COR-L47 (cell line): ENCODE results near the gene KPTN.

Source experiments
- DNase-seq: peaks from one replicate; lab custom pipeline; 2025; lab: John Stamatoyannopoulos, UW

Gene KPTN

DNA sequence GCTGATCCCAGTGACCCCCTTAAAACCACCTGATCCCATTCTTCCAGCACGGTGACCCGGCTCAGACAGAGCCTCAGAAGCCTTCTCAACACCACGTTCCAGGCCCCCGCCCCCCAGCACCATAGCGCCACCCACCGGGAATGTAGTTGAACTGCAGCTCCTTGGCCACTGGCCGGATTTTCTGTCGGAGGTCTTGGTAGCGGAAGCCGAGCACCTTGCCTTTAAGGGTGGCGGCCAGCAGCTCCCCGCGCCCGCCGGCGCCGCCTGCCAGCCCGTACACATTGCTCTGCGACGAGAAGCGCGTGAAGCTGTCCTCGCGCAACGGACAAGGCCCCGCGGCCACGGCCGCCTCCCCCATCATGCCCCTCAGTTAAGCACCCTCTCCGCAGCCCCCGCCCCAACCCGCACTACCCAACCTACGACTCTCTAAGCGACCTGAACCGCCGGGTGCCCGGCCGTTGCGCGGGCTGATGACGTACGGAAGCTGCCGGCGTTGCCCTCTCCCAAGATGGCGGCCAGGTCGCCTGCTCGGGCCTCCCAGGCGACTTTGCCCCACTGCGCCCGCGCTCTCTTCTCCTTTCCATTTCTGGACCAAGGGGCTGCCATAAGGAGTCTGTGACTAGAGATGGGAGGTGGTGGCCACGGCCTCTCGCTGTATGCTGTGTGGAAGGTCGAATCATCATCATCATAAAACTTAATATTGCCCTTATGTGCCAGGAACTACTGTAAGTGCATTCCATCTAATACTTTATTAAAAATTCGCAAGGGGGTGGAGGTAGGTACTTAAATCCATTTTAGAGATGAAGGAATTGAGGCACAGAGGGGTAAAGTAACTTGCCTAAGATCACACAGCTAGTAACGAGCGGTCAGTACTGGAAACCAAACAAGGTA lies at the start of gene KPTN:
KPTN (minus strand) TSS at position 420 of the 891 bp plus-strand sequence; CDS start at position 361, 59 bp downstream.
- peak; percentile 88 for DNase-seq

DNA sequence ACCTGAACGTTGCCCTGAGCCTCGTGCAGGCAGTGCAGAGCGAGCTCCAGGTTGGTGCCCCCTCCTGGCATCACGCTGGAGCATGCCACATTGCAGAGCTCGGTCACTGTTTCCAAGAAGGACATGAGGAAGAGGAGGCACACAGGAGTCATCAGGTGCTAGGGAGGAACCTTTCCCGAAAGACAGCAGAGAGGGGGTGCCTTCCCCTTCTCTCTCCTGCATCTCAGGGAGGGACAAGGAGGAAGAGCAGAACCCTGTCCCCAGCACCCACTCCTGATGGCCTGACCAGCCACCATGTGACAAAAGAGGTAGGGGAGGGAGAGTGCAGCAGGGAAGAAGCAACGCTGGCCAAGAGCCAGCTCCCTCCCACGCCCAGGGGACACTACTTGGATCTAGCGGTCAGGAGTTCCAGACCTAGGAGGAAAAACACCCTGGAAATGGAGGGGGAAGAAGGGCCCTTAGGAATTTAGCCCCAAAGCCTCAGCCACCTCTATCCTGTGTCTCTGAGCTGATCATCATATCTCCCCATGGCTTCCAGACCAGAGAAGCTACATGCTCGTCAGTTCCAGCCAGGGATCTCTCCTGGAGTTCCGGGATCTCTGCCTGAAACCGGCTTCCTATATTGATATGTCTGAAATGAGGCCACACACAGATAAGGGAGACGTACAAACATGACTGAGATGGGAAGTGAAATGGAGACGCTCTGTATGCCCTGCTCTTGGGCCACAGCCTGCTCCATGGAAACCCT lies 47.8 kb upstream of the KPTN start:
- no peak for DNase-seq

DNA sequence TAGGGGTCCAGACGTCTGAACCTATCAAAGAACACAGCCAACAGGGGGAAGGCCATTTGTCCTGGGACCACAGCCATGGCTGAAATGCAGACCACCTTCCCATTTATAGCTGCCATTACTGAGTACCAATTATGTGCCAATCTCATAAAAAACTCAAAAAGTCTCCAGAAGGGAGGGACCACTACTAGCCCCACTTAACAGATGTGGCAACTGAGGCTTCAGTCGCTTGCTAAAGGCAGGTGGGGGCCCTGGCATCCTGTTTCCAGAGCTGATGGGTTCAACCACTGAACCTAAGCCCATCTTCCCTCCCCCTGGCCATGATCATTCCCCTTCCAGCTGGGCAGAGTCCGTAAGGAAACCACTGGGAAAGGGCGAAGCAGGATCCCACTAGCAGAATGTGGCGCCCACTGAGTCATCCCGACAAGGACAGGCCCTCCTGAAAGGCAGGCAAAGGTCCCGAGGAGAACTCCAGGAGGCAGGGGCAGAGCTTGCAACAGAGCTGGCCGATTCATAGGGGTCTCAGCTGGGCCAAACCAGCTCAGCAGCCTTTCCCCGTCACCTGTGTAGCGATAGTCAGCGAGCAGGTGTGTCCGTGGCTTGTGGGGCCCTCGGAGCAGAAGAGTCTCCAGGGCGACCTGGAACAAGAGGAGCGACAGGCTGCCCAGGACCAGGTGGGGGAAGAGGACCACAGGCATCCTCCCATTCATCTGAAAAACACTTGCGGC lies 45.2 kb upstream of the KPTN start:
- no peak for DNase-seq

DNA sequence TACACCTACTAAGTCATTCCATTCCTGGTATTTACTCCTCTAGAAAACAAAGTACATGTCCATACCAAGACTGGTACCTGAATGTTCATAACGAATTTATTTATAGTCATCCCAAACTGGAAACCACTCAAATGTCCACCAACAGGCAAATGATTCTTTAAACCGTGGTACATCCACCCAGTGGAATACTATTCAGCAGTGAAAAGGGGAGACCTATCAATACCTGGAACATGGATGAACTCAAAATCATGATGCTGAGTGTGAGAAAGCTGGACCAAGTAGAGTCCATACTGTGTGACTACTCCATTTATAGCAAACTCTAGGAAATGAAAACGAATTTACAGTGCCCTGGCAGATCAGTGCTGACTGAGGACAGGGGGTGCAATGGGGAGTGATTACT lies 42.8 kb upstream of the KPTN start:
- DNase-seq: no peak

- peak; percentile 16 for DNase-seq
Observed at GRCh38 chr19:47523473-47523872, 39.5 kb upstream of the KPTN start.

DNA sequence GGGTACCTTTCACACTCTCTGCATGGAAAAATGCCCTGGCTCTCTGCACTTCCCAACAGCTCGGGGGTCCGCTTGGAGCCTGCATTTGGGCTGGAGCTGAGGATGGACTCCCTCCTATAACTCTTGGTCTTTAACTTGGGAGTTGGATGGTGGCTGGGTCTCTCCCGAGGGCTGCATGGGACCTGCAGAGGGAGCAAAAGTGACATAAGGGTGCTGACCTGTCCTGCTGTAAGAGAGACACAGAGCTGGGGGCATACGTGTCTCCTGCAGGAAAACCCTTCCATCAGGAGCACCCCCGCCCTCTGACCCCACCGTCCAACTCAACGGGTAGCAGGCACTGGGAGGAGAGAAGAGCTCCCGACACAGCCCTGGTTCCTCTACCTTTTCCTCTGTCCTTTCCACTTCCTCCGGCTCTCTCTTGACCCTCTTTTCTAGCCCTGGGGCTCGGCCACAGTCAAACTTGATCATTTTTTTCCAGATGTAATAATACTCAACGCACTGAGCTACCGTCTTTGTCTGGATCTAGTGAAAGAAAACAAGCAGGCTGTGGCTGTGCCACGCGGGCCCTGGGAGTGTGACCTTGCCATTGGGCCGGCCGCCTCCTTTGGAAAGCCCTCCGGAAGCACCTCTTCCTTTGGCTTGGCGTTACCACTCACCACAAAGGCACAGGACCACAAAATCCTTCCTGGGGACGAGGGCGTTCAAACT lies 37.6 kb upstream of the KPTN start:
- DNase-seq: no peak

GRCh38 chr19:47520839-47521238 lies 36.8 kb upstream of the KPTN start:
- DNase-seq: no peak

DNA sequence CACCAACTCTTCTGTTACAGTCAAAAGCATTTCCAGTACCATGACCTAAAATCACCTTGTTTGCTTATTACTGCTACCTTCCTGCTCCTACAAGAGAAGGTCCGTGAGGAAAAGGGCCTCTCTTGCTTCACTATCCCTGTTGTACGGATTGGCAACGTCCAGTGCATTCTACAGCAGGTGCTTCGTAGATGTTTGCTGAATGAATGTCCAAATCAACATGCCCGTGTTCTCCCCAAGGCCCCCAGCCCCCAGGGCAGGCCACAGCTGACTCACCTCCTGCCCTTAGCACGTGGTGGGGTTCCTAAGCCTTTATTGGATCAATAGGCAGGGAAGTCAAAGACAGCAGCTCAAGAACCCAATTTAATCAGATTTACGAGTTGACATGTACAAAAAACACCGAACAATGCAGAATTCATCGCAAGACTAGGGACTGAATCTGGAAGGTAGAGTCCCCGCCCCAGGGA lies 36.4 kb upstream of the KPTN start:
- DNase-seq: no peak

- no peak for DNase-seq
Observed at GRCh38 chr19:47518854-47519253, 34.8 kb upstream of the KPTN start.

DNA sequence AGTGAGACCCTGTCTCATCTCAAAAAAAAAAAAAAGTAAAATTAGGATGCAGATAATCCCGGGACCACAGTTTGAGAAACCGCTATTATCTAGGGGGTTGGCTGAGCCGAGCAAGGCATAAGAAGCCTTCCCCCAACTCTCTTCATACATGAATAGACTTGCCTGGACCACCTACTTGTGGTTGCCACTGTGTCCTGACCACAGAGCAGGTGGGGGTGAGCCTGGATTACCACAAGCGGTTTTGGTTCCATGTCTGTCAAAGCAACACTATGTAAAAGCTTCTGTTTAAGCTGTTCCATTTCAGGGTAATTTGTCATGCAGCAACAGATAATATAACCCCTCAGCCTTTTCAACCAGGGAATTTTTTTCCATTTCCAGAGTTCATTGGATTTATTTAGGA lies 34.1 kb upstream of the KPTN start:
- no peak for DNase-seq

DNA sequence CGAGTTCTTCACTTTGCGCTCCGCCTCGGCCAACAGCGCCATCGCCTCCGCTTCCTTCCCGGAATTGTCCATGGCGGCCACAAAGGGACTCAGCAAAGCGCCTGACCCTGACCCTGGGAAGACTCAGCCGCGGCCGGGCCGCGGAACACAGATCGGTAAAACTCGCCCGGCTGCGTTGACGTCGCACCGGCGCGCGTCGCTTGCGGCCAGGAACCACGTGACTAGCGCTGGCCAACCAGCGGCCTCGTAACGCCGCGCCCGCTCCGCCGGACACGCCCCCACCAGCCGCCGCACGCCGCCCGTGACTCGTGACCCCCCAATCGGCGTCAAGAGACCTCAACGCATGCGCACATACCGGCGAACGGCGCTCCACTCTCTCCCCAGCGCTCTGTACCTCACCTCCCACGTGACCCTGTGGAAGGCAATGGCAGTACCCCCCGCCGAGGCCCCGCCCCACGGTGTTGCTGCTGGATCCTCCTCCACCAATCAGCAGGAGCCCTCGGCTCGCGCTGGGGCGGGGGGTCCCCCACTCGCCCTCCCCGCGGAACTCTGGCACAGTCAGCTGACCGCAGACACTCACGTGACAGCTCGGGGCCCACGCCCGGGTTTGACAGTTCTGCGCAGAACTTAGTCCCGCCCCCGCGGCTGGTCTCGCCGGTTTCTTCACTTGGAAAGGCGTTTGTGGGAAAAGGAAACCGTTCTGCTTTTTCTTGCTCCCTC lies 31.0 kb upstream of the KPTN start, which contains the start of gene NAPA:
NAPA (minus strand) TSS at position 195 of the 720 bp plus-strand sequence; CDS start at position 72, 123 bp downstream.
- peak; percentile 100 for DNase-seq

GRCh38 chr19:47514151-47514868 lies 30.3 kb upstream of the KPTN start:
- no peak for DNase-seq

DNA sequence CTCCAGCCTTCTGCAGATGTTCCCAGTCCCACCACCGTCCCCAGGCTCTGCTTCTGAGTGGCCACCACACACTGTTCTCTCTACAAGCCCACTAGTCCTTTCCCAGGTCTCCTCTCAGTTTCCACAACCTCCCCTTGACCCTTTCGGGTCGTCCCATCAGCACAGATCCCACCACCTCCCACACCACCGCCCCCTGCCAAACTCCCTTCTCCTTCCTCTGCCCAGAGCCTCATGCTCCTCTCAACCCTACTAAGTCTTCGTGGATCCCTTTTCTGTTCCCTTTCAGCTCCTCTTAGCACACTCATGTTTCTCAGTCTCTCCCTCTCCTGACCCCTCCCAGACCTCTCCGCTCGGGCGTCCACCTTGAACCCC lies 28.9 kb upstream of the KPTN start:
- DNase-seq: no peak

- DNase-seq: no peak
Observed at GRCh38 chr19:47512183-47512947, 28.3 kb upstream of the KPTN start.

DNA sequence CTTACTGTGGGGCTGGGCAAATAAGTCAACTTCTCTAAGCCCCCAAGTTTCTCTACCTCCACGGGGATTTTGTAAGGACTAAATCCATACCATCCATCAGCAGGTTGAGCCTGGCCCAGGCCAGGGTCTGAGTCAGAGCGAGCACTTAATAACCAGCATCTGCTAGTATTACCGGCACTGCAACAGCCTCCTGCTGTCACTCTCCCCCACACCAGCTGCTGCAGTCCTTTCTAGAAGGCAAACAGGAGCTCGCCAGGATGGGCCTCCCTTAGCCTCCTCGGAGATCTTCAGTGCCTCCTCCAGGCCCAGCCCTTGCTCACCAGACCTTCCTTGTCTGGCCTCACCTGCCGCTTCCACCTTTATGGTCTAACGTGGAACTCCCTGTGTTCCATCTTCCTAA lies 27.7 kb upstream of the KPTN start:
- DNase-seq: no peak

DNA sequence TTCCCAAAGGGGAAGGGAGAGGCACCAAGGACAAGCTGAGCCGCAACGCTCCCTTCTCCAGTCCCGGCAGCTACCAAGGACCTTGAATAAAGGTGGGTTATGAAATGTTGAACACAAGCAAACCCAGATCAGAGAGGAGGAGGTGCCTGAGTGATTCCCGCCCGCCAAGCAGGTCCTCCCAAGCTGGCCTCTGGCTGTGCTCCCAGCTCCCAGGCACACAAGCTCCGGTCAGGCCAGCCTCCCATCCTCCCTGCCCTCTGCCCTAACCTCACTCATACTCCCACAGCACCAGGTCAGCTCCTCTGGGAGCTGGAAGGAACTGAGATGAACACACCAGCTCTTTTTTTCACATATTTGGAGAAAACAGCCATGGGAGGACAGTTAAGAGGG lies 27.1 kb upstream of the KPTN start:
- DNase-seq: no peak

GRCh38 chr19:47510516-47511127 lies 26.6 kb upstream of the KPTN start:
- no peak for DNase-seq

- DNase-seq: no peak
Observed at GRCh38 chr19:47509973-47510372, 26.0 kb upstream of the KPTN start.

DNA sequence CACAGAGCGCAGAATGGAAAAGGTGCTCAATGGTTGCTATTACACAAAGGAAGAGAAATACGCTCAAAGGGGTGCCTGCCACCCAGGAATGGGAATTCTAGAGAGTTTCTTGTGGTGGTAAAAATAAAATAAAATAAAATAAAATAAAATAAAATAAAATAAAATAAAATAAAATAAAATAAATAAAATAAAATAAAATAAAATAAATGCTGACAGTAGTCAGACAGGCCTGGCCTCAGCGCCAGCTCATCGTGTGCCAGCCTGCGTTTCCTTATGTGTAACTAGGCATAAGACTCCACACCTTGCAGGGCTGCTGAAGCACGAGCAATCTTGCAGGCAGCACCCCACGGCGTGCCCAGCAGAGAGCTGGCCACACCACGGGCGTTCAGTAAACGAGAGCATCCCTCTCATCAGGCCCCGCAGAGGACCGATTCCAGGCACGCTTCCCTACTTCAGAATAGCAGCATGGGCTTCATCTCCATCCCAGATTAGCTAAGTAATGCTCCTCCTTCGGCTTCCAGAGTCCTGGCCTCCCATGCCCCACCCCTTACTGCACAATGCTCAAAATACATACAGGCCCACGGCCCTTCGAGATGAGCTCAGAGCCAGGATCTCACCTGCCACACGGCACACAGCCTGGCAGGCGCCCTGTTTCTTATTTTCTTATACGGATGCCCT lies 25.3 kb upstream of the KPTN start:
- DNase-seq: no peak
